ENCODE data around the gene METTL24. TPM values are rescaled to one million over a fixed set of nuclear protein-coding genes. Genes with fewer than 3 reads are reported as not detected.
"Not testable (repeated sequence)": the region's sequence is repeated elsewhere in the genome, so short reads cannot be mapped to it uniquely, and the experiment has no call there.

METTL24 gene
- total RNA-seq, 1 donor from 2014 or later: 1.2 TPM

DNA sequence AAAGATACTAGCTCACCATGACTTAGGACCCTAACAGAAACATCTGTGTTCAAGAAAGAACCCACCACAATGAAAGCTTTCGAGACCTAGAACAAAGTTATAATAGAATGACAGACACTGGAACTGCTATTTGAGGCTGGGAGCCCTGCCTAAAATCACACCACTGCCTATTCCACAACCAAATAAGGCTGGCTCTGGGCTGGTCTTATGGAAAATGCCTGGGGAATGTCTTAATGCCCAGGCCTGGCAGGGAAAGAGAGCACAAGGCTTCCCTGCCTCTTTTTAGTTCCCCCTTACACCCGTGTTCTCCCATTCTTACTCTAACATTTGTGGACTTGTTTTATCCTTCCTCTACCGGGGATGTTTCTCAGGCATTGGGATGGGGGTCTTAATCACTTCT is 5.6 kb upstream of the METTL24 start:
- DNase-seq (ENCODE audit: low spot score): no peak

- DNase-seq (ENCODE audit: low spot score): no peak
Measured at GRCh38 chr6:110360676-110361075, 2.5 kb upstream of the METTL24 start.

DNA sequence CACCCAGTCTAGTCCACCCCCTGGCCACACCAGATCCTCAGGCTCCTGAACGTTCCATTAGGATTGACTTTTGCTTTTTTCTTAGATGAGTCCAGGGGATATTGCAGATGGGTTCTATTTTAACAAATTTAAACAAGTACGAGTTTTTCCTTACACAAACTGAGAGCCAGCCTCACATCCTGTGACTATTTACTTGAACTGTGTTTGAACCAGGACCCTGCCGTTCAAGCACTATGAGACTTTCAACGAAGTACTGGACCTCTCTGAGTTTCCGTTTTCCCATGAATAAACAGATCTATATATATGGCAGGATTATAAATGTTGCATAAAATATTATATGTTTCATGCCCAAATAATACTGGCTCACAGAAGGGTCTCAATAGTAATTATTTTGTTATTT is 1.4 kb upstream of the METTL24 start:
- DNase-seq (ENCODE audit: low spot score): no peak

DNA sequence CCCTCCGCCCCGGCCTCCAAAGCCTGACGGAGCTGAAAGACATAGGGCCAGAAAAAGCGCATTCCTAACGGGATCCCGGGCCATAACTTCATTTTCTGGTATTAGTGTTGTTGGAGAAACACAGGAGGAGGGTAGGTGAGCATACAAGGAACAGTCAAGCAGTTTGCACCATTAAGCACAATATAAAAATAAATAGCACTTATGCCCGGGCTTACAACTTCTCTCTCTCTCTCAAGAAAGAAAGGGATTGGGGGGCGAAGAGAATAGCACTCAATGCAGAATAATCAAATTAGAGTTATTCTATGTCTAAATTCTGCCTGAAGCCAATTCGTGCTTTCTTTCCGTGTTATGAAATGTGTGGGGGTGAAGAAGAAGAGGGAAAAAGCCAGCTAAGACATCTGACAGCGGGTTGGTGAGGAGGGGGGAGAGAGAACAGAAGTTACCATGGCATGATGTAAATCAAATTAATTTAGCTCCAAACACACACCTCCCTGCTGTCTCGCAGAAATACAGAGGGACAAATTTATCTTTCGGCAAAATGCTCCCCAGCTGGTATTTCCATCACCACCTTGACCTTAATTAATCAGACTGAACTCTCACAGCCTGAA is 508 bp upstream of the METTL24 start:
- no peak for DNase-seq (ENCODE audit: low spot score)

DNA sequence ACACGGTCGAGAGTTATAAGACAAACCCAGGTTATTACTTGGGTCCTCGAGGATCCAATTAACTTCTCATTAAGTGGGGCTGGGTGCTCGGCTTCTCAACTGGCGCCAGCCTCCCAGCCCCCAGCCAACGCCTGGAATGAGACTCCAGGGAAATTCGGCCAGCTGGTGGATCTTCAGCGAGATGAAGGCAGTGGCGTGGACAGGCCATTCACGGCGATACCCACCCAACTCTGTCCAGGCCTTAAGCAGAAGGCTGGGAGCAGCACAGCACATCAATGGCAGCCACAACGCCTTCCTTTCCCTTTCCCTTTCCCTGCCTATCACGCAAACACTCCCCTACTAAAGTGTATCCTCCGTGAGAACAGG is 868 bp downstream of the METTL24 start:
- DNase-seq (ENCODE audit: low spot score): no peak

GRCh38 chr6:110356778-110357177 is 1.4 kb downstream of the METTL24 start:
- no peak for DNase-seq (ENCODE audit: low spot score)

- DNase-seq (ENCODE audit: low spot score): no peak
Measured at GRCh38 chr6:110355727-110356126, 2.4 kb downstream of the METTL24 start.

DNA sequence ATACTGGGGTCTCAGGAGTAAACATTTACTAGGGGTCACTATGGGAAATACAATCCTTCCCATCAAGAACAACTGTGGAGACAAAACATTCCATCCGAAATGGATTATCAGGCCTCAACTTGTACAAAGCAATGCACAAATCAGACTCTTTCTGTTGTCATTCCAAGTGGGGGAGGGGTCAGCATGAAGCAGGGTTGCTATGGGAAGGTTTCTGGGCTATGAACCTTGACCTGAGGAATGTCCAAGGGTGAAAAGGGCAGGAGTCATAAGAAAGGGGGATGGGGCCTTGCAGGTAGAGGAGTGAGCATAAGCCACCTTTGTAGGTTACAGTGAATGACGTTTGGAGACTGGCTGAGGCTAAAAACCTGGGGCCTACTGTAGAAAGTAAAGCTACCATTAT is 3.1 kb downstream of the METTL24 start:
- no peak for DNase-seq (ENCODE audit: low spot score)

GRCh38 chr6:110354153-110354552 is 4.0 kb downstream of the METTL24 start:
- no peak for DNase-seq (ENCODE audit: low spot score)

DNA sequence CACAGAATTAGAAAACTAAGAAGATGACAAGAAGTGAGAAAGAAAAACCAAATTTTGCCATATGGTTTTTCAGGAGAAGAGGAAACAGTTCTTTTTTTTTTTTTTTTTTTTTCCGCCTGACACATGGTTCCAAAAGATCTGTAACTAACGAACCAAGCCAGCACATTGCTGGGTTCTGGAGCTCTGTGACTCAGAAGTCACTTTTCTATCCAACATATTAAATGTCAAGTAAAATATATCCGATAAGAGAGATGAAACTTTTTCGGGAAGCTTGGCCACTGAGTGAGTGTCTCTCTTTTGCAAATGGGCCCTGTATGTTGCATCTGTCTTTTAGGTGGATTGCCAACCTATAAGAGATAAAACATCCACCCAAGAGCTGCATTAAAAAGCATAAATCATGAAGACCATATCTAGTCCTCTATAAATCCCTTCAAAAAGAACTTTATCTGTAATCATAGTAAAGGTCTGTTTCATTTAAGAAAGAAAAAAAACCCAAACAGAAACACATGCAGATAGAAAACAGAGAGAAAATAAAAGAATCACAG is 4.6 kb downstream of the METTL24 start:
- DNase-seq (ENCODE audit: low spot score): no peak

- DNase-seq (ENCODE audit: low spot score): no peak
Measured at GRCh38 chr6:110352563-110353262, 5.4 kb downstream of the METTL24 start.

DNA sequence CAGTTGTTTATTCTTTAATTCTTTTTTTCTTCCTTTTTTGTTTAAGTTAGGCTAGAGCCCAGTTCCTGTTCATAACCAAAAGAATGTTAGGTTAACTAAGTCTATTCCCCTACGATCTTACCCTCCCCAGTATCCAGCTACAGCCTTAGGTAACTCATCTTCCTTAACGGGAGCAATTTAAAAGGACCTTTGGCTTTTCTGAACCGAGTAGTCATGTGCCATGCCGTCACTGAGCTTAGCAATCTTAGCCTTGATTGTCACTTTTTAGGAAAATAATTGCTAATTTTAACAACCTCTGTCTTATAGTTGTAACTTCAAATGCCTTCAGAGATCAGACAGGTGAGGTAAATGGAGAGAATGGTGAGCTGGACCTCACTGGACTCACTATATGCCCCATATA is 6.2 kb downstream of the METTL24 start:
- DNase-seq (ENCODE audit: low spot score): no peak

- no peak for DNase-seq (ENCODE audit: low spot score)
Measured at GRCh38 chr6:110351546-110351945, 6.6 kb downstream of the METTL24 start.

- not testable (repeated sequence) for DNase-seq (ENCODE audit: low spot score)
Measured at GRCh38 chr6:110350593-110350992, 7.6 kb downstream of the METTL24 start.

- DNase-seq (ENCODE audit: low spot score): no peak
Measured at GRCh38 chr6:110348961-110349690, 9.0 kb downstream of the METTL24 start.

GRCh38 chr6:110345025-110345424 is 13.1 kb downstream of the METTL24 start:
- no peak for DNase-seq (ENCODE audit: low spot score)

- DNase-seq (ENCODE audit: low spot score): no peak
Measured at GRCh38 chr6:110342759-110343158, 15.4 kb downstream of the METTL24 start.

GRCh38 chr6:110341663-110342596 is 16.2 kb downstream of the METTL24 start:
- DNase-seq (ENCODE audit: low spot score): no peak

DNA sequence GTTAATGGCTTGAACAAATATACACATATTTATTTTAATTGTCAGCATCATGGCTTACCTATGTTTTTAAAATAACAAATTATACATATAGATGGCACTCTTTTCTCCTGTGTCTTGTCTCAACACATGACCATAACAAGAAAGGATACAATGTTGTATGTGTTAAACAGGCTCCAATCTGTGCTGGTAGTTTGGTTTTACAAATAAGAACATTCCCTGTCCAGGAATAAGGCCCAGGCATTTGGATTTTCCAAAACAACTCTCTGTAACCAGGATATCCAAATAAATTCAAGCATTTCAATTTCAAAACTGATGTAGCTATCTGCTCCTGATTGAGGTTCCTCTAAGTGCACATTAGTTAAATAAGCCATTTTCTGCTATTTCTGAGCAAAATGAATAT is 17.1 kb downstream of the METTL24 start:
- no peak for DNase-seq (ENCODE audit: low spot score)

DNA sequence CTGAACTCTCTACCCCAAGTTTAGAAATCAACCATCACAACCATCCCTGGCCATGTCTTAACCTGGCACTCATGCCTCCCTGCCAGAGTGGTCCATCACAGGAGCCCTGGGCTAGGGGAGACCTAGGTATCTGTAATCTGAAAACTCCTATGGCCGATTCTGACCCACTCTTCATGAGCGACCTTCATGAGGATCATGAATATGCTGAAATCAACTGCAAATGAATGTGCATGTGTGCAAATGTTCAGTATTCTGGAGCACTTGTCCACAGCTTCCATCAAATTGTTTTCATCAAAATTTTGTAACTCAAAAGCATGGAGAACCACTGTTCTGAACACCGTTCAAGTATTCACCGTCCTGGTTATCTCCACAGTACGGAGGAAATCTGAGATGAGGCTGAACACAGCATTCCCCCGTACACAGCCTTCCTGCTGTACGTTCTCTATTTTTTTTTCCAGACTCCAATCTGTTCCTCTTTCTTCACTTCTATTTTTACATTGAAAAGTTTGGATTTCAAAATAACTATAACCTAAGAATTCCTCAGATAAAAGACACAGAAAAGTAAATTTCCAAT is 17.7 kb downstream of the METTL24 start:
- DNase-seq (ENCODE audit: low spot score): no peak
